A673 (cell line): ENCODE results near the gene TFAP2A. TPM values are rescaled to one million over a fixed set of nuclear protein-coding genes. Genes with fewer than 3 reads are reported as not detected.

ENCODE experiments used
- BruUV-seq: library from RNA; stranded (reverse); fragments of 400-500 nt; replicated peaks from 2 replicates; lab custom pipeline; 2021; lab: Mats Ljungman, UMichigan
- CTCF ChIA-PET: fragments of 300-600 bp; sonication (Branson Sonifier 250); formaldehyde crosslinking; loops from one replicate; lab custom pipeline; 2022; ENCODE audit warnings: antibody characterized with exemption; lab: Charles Lee
- POLR2A ChIA-PET: fragments of 300-600 bp; sonication (Branson Sonifier 250); formaldehyde crosslinking; loops from one replicate; lab custom pipeline; 2022; ENCODE audit warnings: antibody characterized with exemption; ENCODE audit not compliant: low non-redundant PET; lab: Charles Lee
- DNase-seq: peaks from one replicate; pipeline ENCODE4 v3.0.0-alpha.2; 2015; ENCODE audit warnings: low spot score
- H3K27ac ChIP-seq: fragments of 200-600 bp; sonication (generic); 2 replicates; pipeline ENCODE4 v1.5.1; 2016; ENCODE audit warnings: mixed run types, low read depth, mild to moderate bottlenecking, mixed read lengths, antibody characterized with exemption, low read length; ENCODE audit not compliant: poor library complexity, severe bottlenecking
- H3K27me3 ChIP-seq: fragments of 200-600 bp; sonication (generic); replicated peaks from 2 replicates; pipeline ENCODE4 v1.6.1; 2017; ENCODE audit warnings: mixed run types, low read depth, mild to moderate bottlenecking, mixed read lengths, antibody characterized with exemption, low read length; ENCODE audit not compliant: insufficient read depth, poor library complexity
- H3K36me3 ChIP-seq: fragments of 200-600 bp; sonication (generic); 2 replicates; pipeline ENCODE4 v1.6.1; 2016; ENCODE audit warnings: mixed run types, mild to moderate bottlenecking, mixed read lengths, antibody characterized with exemption, low read length; ENCODE audit not compliant: insufficient read depth, poor library complexity, severe bottlenecking
- H3K4me1 ChIP-seq: fragments of 200-600 bp; sonication (generic); 2 replicates; pipeline ENCODE4 v1.6.1; 2017; ENCODE audit warnings: mixed run types, mild to moderate bottlenecking, mixed read lengths, antibody characterized with exemption, low read length; ENCODE audit not compliant: insufficient read depth, poor library complexity, severe bottlenecking
- H3K4me3 ChIP-seq: fragments of 200-600 bp; sonication (generic); 2 replicates; pipeline ENCODE4 v1.5.1; 2016; ENCODE audit warnings: low read depth, mixed run types, mild to moderate bottlenecking, mixed read lengths, low read length; ENCODE audit not compliant: poor library complexity, severe bottlenecking
- H3K9me3 ChIP-seq: fragments of 200-600 bp; sonication (generic); 2 replicates; pipeline ENCODE4 v1.6.1; 2016; ENCODE audit warnings: mixed run types, low read depth, mild to moderate bottlenecking, mixed read lengths, antibody characterized with exemption, low read length; ENCODE audit not compliant: poor library complexity, severe bottlenecking
- CTCF ChIP-seq: fragments of 300-800, 200-600 bp; sonication (generic); conservative IDR thresholded peaks from 2 replicates; pipeline ENCODE4 v1.5.1; 2017; ENCODE audit warnings: low read depth, mild to moderate bottlenecking, antibody characterized with exemption, low read length, moderate library complexity, mixed read lengths
- EZH2 ChIP-seq: fragments of 200-600 bp; sonication (generic); IDR thresholded peaks from 2 replicates; pipeline ENCODE4 v1.6.1; 2017; ENCODE audit warnings: borderline replicate concordance, low read depth, mild to moderate bottlenecking, mixed read lengths, antibody characterized with exemption, low read length; ENCODE audit not compliant: poor library complexity, severe bottlenecking
- intact Hi-C: fragments of 100-400 bp; cut with micrococcal nuclease; formaldehyde crosslinking; loops from one replicate; pipeline ENCODE4 v1.10.0; 2022; ENCODE audit not compliant: unreplicated experiment
- total RNA-seq: library from RNA; stranded (reverse); gene quantifications from 2 replicates; pipeline ENCODE4 v1.2.3, GENCODE V29; 2021

TFAP2A gene
- total RNA-seq, 1 experiment from 2014 or later: 19.3 TPM

GRCh38 chr6:10424040-10424439, 9.2 kb upstream of the TFAP2A start:
- DNase-seq: no peak
- Histone ChIP-seq H3K4me1 (peaks cover 15% of the 10 kb centered on the region), H3K4me3 (no peak overlapping the region), H3K27me3 (no peaks in the 10 kb centered on the region), H3K9me3 (no peaks in the 10 kb centered on the region), H3K36me3 (no peaks in the 10 kb centered on the region), H3K27ac (no peak overlapping the region)
- no TSS peak for BruUV-seq
- no peak; the same call in 1 of the 2 replicates for TF ChIP-seq CTCF
- TF ChIP-seq EZH2: no peak
- intact Hi-C loops: no loop called here
- POLR2A ChIA-PET: no interaction called here
- CTCF ChIA-PET: no interaction called here

- CTCF ChIA-PET: no interaction called here
Measured at GRCh38 chr6:10422737-10423034, 7.8 kb upstream of the TFAP2A start.

GRCh38 chr6:10421921-10422736, 7.3 kb upstream of the TFAP2A start:
- intact Hi-C loops: no loop called here
- H3K27me3 ChIP-seq: no peaks in the 10 kb centered on the region
- no peaks in the 10 kb centered on the region for H3K9me3 ChIP-seq
- CTCF ChIA-PET: no interaction called here
- DNase-seq: no peak
- H3K4me1 ChIP-seq: peaks cover 8% of the 10 kb centered on the region
- no peak for TF ChIP-seq CTCF
- no peak for TF ChIP-seq EZH2
- POLR2A ChIA-PET: no interaction called here
- H3K27ac ChIP-seq: no peak overlapping the region
- no TSS peak for BruUV-seq
- H3K4me3 ChIP-seq: no peak overlapping the region
- H3K36me3 ChIP-seq: no peaks in the 10 kb centered on the region

More at GRCh38 chr6:10422737-10423034, 7.8 kb upstream of the TFAP2A start:
- no peak overlapping the region for H3K4me3 ChIP-seq
- POLR2A ChIA-PET: no interaction called here
- TF ChIP-seq CTCF (no peak), EZH2 (no peak)
- no peak overlapping the region for H3K27ac ChIP-seq
- peaks cover 13% of the 10 kb centered on the region for H3K4me1 ChIP-seq
- no peak for DNase-seq
- no peaks in the 10 kb centered on the region for H3K27me3 ChIP-seq
- intact Hi-C loops: no loop called here
- H3K36me3 ChIP-seq: no peaks in the 10 kb centered on the region
- H3K9me3 ChIP-seq: no peaks in the 10 kb centered on the region
- no TSS peak for BruUV-seq
